Body of pancreas (tissue), 4 donors: Measurements from ENCODE around the gene IL18R1. TPM values are rescaled to one million over a fixed set of nuclear protein-coding genes. Genes with fewer than 3 reads are reported as not detected.

Source experiments
- ATAC-seq: fragments of 150-250 bp; one replicate; pipeline ENCODE4 v1.9.1; 2016
- DNase-seq, 4 donors: peaks; one replicate each; pipeline ENCODE4 v3.0.0-alpha.2; 2019
- H3K27ac ChIP-seq, 4 donors: fragments of 200-600 bp; sonication (generic); 1 replicate in 3 of 4; 2 replicates in 1 of 4; pipeline versions ENCODE4 v1.5.1 to v1.6.1; 2016 to 2019; ENCODE audit warnings: mild to moderate bottlenecking in 1 of 4, mixed read lengths in 1 of 4, moderate library complexity in 1 of 4
- H3K27me3 ChIP-seq, 2 donors: fragments of 200-600 bp; sonication (generic); one replicate each; pipeline ENCODE4 v1.6.0; 2016; ENCODE audit warnings: mild to moderate bottlenecking in 1 of 2
- H3K36me3 ChIP-seq, 2 donors: fragments of 200-600 bp; sonication (generic); replicated peaks in 1 of 2; 2 replicates each; pipeline ENCODE4 v1.5.1; 2016; ENCODE audit warnings: low read depth in 2 of 2; ENCODE audit not compliant: insufficient read depth in 1 of 2
- H3K4me1 ChIP-seq: fragments of 200-600 bp; sonication (generic); one replicate; pipeline ENCODE4 v1.6.0; 2016
- H3K4me3 ChIP-seq, 2 donors: fragments of 200-600 bp; sonication (generic); 1 replicate in 1 of 2; 2 replicates in 1 of 2; pipeline ENCODE4 v1.5.1; 2016 to 2019
- H3K9me3 ChIP-seq, 3 donors: fragments of 200-600 bp; sonication (generic); 1 replicate in 2 of 3; 2 replicates in 1 of 3; pipeline ENCODE4 v1.5.1; 2016
- POLR2A ChIP-seq, 3 donors: fragments of 450-650 bp; IDR thresholded peaks; one replicate each; pipeline ENCODE4 v1.6.1; 2016; ENCODE audit warnings: antibody characterized with exemption in 3 of 3, mild to moderate bottlenecking in 2 of 3
- WGBS, 2 donors: methylation state at CpG; one replicate each; pipeline ENCODE4 v1.1.5; 2017; 5-methylcytosine and 5-hydroxymethylcytosine counted together
- intact Hi-C: fragments of 100-400 bp; cut with DNase I; formaldehyde crosslinking; loops from one replicate; pipeline ENCODE4 v1.15.1; 2023
- total RNA-seq, 2 donors: library from RNA; depleted of rRNA; stranded (reverse); fragments of >200 nt; gene quantifications; one replicate each; pipeline ENCODE4 v1.1.0, GENCODE V29; 2016
- TF ChIP-seq, protein P1 (sequence below), 7 experiments: fragments of 450-650 bp in 4 of 7; fragments of 200-600 bp in 3 of 7; sonication (generic) in 3 of 7; IDR thresholded peaks; one replicate each; pipeline ENCODE4 v1.5.1; 2016 to 2019; ENCODE audit warnings: antibody characterized with exemption in 7 of 7

IL18R1 gene
- total RNA-seq, 2 donors from 2014 or later, result 3.1 to 5.3 TPM

DNA sequence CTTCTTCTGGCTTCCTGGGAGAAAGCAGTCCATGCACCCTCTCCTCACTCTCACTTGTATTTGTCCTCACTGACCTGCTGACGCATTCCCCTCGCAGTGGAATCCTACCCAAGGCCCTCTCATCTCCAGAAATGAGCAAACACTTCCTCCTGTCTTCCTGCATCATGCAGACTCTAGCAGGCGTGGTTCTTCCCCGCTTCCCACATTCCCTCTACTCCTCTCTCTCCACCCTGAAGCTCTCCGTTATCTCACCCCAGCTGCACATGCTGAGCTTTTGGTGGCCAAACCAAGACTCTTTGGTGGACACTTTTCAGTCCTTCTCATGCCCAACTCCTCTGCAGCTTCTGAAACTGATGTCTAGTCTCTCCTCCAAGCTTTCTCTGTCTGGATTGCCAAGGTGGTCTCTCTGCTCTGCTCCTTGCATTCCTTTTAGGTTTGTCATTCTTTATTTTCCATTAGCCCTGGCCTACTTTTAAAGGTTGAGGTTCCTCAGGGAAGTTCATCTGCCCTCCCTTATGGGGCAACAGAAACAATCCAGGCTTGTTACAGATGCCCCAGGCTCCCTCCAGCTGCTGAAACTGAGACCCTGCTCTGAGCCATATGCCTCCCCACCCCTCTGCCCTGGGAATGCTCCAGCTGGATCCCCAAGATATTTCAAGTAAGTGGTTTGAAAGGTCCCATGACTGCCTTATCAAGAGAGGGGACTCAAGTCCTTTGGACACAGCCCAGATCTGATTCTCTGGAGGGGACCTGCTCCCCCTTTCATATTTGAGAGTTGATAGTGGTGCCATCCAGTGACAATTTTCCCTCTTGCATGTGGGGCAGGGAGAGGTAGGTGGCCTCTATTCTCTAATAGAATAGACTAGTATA, 66.5 kb downstream of the IL18R1 start:
- 74 to 82% methylated on average over 5 of the region's 5 CpGs for WGBS, 2 donors
- Histone ChIP-seq H3K27ac (no peak overlapping the region), H3K27me3 (no peaks in the 10 kb centered on the region), H3K36me3 (no peaks in the 10 kb centered on the region), H3K9me3 (no peaks in the 10 kb centered on the region), H3K4me1 (no peaks in the 10 kb centered on the region), H3K4me3 (no peak overlapping the region)
- ATAC-seq, result no peak
- no peak for DNase-seq
- intact Hi-C loops, result no loop called here
- no peak for TF ChIP-seq POLR2A (IDR thresholded peaks at IDR 0.05)
- TF ChIP-seq, protein P1, sequence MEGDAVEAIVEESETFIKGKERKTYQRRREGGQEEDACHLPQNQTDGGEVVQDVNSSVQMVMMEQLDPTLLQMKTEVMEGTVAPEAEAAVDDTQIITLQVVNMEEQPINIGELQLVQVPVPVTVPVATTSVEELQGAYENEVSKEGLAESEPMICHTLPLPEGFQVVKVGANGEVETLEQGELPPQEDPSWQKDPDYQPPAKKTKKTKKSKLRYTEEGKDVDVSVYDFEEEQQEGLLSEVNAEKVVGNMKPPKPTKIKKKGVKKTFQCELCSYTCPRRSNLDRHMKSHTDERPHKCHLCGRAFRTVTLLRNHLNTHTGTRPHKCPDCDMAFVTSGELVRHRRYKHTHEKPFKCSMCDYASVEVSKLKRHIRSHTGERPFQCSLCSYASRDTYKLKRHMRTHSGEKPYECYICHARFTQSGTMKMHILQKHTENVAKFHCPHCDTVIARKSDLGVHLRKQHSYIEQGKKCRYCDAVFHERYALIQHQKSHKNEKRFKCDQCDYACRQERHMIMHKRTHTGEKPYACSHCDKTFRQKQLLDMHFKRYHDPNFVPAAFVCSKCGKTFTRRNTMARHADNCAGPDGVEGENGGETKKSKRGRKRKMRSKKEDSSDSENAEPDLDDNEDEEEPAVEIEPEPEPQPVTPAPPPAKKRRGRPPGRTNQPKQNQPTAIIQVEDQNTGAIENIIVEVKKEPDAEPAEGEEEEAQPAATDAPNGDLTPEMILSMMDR (IDR thresholded peaks at IDR 0.05), result no peak

DNA sequence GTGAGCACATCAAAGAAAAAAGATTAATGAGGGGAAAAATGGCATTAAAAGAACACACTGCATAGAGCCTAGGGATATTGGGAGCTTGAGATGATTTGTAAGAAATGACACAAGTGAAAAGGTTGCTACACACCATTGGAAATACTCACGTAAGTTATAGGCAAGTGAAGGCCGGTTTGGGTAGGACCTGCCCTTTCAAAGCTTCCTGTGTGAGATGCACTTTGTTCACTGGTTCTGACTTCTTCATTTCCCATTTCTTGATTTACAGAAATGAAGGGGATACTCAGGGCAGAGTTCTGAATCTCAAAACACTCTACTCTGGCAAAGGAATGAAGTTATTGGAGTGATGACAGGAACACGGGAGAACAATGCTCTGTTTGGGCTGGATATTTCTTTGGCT, 67.3 kb downstream of the IL18R1 start, which contains the start of gene IL18RAP:
Gene IL18RAP, plus strand, starts transcription at position 251 of the 400 bp plus-strand sequence. Its CDS starts 118 bp downstream, at position 369.
- TF ChIP-seq, protein P1 (IDR thresholded peaks at IDR 0.05), result no peak
- TF ChIP-seq POLR2A (IDR thresholded peaks at IDR 0.05), result no peak
- 51 to 62% methylated on average over 3 of the region's 3 CpGs for WGBS, 2 donors
- Histone ChIP-seq H3K4me3 (no peak within 1 kb of the TSS), H3K27ac (no peak within 1 kb of the TSS), H3K36me3 (no peaks in the 10 kb centered on the region), H3K4me1 (no peaks in the 10 kb centered on the region), H3K27me3 (no peaks in the 10 kb centered on the region), H3K9me3 (no peaks in the 10 kb centered on the region)
- ATAC-seq (no peak), DNase-seq (no peak)
- intact Hi-C loops, result no loop called here

DNA sequence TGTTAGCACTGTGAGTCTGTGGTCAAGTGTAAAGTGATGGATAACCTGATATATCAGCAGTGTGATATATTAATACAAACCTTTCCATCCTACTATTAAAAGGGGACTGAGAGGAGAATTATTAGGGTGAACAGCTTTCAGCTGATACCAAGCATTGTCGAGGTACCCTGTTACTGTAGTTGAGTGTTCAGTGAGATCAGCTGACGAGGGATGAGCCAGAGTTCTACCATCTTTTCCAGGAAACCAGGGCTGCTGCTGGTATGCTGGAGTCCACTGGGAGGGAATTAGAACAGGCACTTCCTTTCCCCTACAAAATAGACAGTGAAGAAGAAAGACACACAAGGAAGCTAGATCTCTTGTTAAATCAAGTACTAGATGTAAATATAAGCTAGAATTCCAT, 67.8 kb downstream of the IL18R1 start:
- Histone ChIP-seq H3K9me3 (no peaks in the 10 kb centered on the region), H3K27ac (no peak overlapping the region), H3K36me3 (no peaks in the 10 kb centered on the region), H3K4me1 (no peaks in the 10 kb centered on the region), H3K27me3 (no peaks in the 10 kb centered on the region), H3K4me3 (no peak overlapping the region)
- intact Hi-C loops, result no loop called here
- WGBS, 2 donors, result 63 to 71% methylated on average over 2 of the region's 2 CpGs
- TF ChIP-seq, protein P1 (IDR thresholded peaks at IDR 0.05), result no peak
- no peak for TF ChIP-seq POLR2A (IDR thresholded peaks at IDR 0.05)
- DNase-seq (no peak), ATAC-seq (no peak)

DNA sequence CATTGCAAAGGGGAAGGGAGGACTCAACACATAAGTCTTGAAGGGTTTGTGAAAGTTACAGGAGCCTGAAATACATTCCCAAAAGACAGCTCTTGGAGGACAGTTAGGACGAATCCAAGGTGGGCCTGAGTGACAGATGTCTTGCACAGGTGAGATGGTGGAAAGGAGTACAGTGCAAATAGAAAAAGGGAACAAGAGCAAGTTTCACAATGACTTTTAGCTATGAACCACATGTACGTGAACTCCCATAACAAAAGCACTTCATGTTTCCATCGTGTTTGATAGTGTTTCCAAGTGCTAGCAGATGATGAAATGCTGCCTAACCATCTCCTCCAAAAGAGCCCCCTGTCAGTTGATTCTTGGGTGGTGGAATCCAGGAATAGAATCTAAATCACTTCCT, 69.2 kb downstream of the IL18R1 start:
- intact Hi-C loops, result no loop called here
- H3K9me3 ChIP-seq, result no peaks in the 10 kb centered on the region
- H3K36me3 ChIP-seq, result no peaks in the 10 kb centered on the region
- no peak for DNase-seq
- no peaks in the 10 kb centered on the region for H3K27me3 ChIP-seq
- TF ChIP-seq, protein P1 (IDR thresholded peaks at IDR 0.05), result no peak
- no peaks in the 10 kb centered on the region for H3K4me1 ChIP-seq
- no peak overlapping the region for H3K4me3 ChIP-seq
- H3K27ac ChIP-seq, result no peak overlapping the region
- ATAC-seq, result no peak
- 43 to 50% methylated on average over 3 of the region's 3 CpGs for WGBS, 2 donors
